Activated T-cell treated with anti-CD3 and anti-CD28 coated beads for 1 hour (primary cell): Measurements from ENCODE around the gene FRS3.

Experiments used
- DNase-seq: peaks from one replicate; pipeline ENCODE4 v3.0.0-alpha.2; 2020; ENCODE audit warnings: low read depth

FRS3 gene

GRCh38 chr6:41790045-41790444 is 10.3 kb upstream of the FRS3 start:
- DNase-seq, result no peak

- DNase-seq, result no peak
Observed at GRCh38 chr6:41789390-41789724, 9.7 kb upstream of the FRS3 start.

GRCh38 chr6:41787219-41787917 is 7.7 kb upstream of the FRS3 start, which contains the start of gene TOMM6:
Gene TOMM6 (plus strand): TSS chr6:41787694. CDS start chr6:41787698, 4 bp downstream.
- DNase-seq, result peak; percentile 91

GRCh38 chr6:41786451-41787218 is 6.9 kb upstream of the FRS3 start:
- DNase-seq, result peak; percentile 85

GRCh38 chr6:41785689-41786450 is 6.2 kb upstream of the FRS3 start:
- DNase-seq, result no peak

- no peak for DNase-seq
Observed at GRCh38 chr6:41785254-41785653, 5.6 kb upstream of the FRS3 start.

DNA sequence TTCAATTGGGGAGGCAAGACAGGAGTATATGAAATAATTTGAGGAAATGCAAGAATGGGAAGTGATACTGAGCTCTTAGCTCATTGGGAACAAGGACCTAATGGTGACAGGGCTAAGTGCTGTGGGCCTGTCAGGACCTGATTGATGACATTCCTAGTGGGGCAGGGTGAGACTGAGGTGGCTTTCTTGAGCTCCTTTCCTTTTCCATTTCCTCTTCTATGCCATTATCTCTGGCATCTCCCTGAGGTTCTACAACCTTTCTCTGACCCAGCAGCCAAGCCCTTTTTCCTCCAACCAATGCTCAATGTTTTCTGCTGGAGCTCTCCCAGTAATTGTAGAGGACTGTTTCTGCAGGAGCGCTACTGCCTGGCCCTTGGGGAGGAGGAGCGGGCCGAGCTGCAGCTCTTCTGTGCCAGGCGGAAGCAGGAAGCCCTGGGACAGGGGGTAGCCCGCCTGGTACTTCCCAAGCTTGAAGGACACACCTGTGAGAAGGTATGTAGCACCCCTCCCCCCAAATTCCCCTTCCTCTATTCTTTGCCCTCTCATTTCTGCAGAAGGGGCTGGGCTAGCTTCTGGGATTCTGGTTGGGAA is 5.0 kb upstream of the FRS3 start:
- no peak for DNase-seq

DNA sequence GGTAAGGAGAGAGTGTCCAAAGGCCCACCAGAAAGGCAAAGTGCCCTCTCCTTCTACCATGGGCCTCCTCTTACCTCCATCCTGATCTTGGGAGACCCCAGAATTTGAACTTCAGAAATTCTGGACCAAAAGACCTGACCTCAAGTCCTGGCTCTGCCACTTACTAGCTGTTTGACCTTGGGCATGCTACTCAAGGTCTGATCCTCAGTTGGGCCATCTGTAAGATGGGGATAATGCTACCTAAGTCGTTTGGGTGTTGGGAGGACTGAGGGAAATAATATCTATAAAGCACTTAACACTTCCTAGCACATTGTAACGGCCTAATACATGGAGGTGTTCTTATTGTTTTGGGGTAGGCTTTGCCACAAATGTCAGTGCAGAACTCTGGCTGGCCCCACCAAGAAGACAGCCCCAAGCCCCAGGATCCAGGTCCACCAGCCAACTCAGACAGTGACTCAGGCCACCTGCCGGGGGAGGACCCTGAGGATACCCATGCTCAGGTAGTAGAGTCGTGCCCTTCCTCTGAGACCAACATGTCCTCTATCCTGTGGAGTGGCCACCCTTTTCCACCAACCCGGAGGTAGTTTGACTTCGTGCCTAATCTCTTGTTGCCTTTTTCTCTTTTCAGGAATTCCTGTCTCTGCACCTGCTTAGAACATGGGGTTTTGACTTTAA is 3.5 kb upstream of the FRS3 start:
- DNase-seq, result no peak

GRCh38 chr6:41781366-41781730 is 1.6 kb upstream of the FRS3 start:
- no peak for DNase-seq

- DNase-seq, result no peak
Observed at GRCh38 chr6:41780551-41781365, 1.1 kb upstream of the FRS3 start, which contains the start of gene PRICKLE4. Gene PRICKLE4 (plus strand): TSS chr6:41780782. CDS start chr6:41783474, 2,692 bp downstream.

DNA sequence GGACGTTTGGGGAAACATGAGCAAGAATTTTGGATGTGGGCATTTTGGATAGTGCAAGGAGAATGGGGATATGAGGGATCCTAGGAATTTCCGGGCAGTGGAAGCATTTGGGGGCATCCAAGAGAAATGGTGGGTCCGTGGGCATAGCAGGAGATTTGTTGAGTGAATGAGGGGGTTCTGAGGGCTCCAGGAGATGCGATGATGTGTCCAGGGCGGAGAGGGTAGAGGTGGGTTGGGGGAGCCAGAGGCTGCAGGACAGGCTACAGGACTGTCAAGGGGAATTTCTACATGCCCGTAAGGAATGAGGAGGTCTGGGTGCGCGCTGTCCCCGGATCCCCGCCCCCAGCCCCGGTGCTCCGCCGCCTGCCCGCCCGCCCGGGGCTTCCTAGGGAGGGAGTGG is 364 bp downstream of the FRS3 start:
- DNase-seq, result no peak

GRCh38 chr6:41778895-41779294 is 805 bp downstream of the FRS3 start:
- DNase-seq, result no peak

DNA sequence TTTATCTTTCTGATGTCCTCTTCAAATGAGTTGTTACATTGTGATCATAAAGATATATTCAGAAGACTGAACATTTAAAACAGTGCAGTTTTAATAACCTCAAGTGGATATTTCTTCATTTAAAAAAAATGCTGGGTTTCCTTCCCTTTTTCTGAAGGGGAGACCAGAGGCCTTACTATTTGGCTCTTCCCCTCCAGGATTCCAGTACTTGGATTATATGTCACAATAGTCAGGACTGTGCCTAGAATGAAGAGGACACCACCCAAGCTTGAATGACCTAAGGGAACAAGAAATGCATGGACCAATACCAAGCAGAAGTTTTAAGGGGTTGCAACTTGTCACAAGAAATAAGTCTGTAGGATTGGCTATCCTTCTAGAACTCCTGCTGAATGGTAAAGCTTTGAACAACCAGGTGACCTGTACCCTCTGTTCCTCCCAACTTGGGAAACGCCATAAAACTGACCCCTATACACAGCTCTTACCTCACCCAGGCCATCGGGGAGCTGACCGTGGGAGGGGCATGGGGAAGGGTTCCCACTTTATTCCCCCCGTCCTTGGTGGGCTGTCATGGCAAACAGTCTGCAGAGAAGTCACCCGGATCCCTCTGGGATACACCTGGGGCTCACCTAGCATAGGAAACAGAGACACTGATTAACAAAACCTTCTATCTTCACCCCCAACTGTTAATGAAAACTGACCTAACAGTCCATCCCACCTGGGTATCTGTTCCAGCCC is 2.0 kb downstream of the FRS3 start:
- DNase-seq, result no peak

DNA sequence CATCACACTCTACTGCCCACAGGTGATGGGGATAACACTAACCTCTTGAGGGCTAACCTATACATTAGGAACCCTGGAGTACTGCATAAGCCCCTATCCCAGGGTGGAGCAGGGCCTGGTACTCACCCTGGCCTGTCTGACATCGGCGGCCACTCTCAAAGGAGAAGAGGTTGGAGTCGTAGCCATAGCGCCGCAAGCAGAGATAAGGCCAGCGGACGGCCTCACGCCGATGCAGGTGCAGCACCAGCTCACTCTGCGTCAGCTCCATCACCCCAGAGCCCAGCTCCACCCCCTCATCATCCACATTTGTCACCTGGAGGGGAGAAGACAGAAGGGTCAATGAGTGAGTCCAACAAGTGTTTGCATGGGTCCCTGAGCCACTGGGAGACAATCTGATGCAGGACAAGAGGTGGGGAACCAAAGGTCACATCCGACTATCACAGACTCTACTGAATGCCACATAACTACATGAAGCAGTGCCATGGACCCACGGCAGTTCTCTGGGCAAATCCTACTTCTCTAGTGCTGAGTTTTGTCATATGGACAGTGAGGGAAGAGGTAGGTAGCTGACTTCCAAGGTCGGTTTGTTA is 4.3 kb downstream of the FRS3 start:
- DNase-seq, result no peak

- no peak for DNase-seq
Observed at GRCh38 chr6:41774841-41775240, 4.9 kb downstream of the FRS3 start.

GRCh38 chr6:41771058-41771983 is 8.4 kb downstream of the FRS3 start:
- no peak for DNase-seq

- no peak for DNase-seq
Observed at GRCh38 chr6:41770381-41771057, 9.2 kb downstream of the FRS3 start.

- no peak for DNase-seq
Observed at GRCh38 chr6:41769376-41769775, 10.3 kb downstream of the FRS3 start.
